Muscle of leg (tissue), 11 donors: ENCODE results near the gene STIL. TPM values are rescaled to one million over a fixed set of nuclear protein-coding genes. Genes with fewer than 3 reads are reported as not detected.

ENCODE experiments used
- DNase-seq: peaks from one replicate; pipeline ENCODE4 v3.0.0; 2013
- H3K27ac ChIP-seq: one replicate; pipeline ENCODE4 v1.5.1; 2013; ENCODE audit warnings: mild to moderate bottlenecking, low read length, control low read depth
- H3K27me3 ChIP-seq: one replicate; pipeline ENCODE4 v1.6.1; 2013; ENCODE audit warnings: low read length; ENCODE audit not compliant: control insufficient read depth, insufficient read depth
- H3K36me3 ChIP-seq: one replicate; pipeline ENCODE4 v1.6.1; 2013; ENCODE audit warnings: low read length; ENCODE audit not compliant: control insufficient read depth, insufficient read depth
- H3K4me1 ChIP-seq: one replicate; pipeline ENCODE4 v1.6.1; 2013; ENCODE audit warnings: low read length; ENCODE audit not compliant: control insufficient read depth, insufficient read depth
- H3K4me3 ChIP-seq: one replicate; pipeline ENCODE4 v1.5.1; 2013; ENCODE audit warnings: low read length, control low read depth
- H3K9me3 ChIP-seq: replicated peaks from 2 replicates; pipeline ENCODE4 v1.6.1; 2013; ENCODE audit warnings: low read depth, low read length; ENCODE audit not compliant: control insufficient read depth
- WGBS: methylation state at CpG from one replicate; pipeline ENCODE4 v1.1.5; 2013; ENCODE audit warnings: missing lambda C conversion rate; ENCODE audit not compliant: insufficient coverage; 5-methylcytosine and 5-hydroxymethylcytosine counted together
- polyA plus RNA-seq, 8 donors: library from polyadenylated mRNA; unstranded; fragments of 120-200 nt; gene quantifications; one replicate each; pipeline versions ENCODE4 v1.2.1 to v1.2.3, GENCODE V29; 2013; ENCODE audit warnings: inconsistent platforms in 1 of 8, low replicate concordance in 1 of 8; ENCODE audit not compliant: insufficient read length in 8 of 8, insufficient read depth in 1 of 8
- total RNA-seq: library from RNA; stranded (reverse); fragments of 120-200 nt; gene quantifications from one replicate; pipeline ENCODE4 v1.2.4, GENCODE V29; 2013

Gene STIL
- total and polyA plus RNA-seq, 9 donors, result 3.6 to 6.0 (median 4.8) TPM

- no peaks in the 10 kb centered on the region for H3K36me3 ChIP-seq
- no peak overlapping the region for H3K27ac ChIP-seq
- H3K4me1 ChIP-seq, result peaks cover 8% of the 10 kb centered on the region
- WGBS, result 55% methylated on average over 2 of the region's 5 CpGs
- DNase-seq, result no peak
- no peaks in the 10 kb centered on the region for H3K9me3 ChIP-seq
- no peak overlapping the region for H3K4me3 ChIP-seq
- H3K27me3 ChIP-seq, result peaks cover 52% of the 10 kb centered on the region
These were observed 74.9 kb downstream of the STIL start for GRCh38 chr1:47238935-47239592.

GRCh38 chr1:47235806-47236205 is 78.1 kb downstream of the STIL start:
- peaks cover 68% of the 10 kb centered on the region for H3K27me3 ChIP-seq
- DNase-seq, result no peak
- no peaks in the 10 kb centered on the region for H3K9me3 ChIP-seq
- no peaks in the 10 kb centered on the region for H3K36me3 ChIP-seq
- H3K4me1 ChIP-seq, result peaks cover 23% of the 10 kb centered on the region
- H3K27ac ChIP-seq, result peak overlapping the region; percentile 45
- WGBS, result 59% methylated on average over 2 of the region's 4 CpGs
- H3K4me3 ChIP-seq, result no peak overlapping the region

- DNase-seq, result peak; percentile 27
- H3K36me3 ChIP-seq, result no peaks in the 10 kb centered on the region
- no peak overlapping the region for H3K4me3 ChIP-seq
- WGBS, result 4% methylated on average over 7 of the region's 21 CpGs
- peak overlapping the region; percentile 45 for H3K27ac ChIP-seq
- peaks cover 72% of the 10 kb centered on the region for H3K27me3 ChIP-seq
- H3K9me3 ChIP-seq, result no peaks in the 10 kb centered on the region
- peaks cover 26% of the 10 kb centered on the region for H3K4me1 ChIP-seq
These were observed 78.7 kb downstream of the STIL start for GRCh38 chr1:47235241-47235681.

- no peak for DNase-seq
- Histone ChIP-seq H3K27ac (no peak overlapping the region), H3K9me3 (no peaks in the 10 kb centered on the region), H3K27me3 (peaks cover 83% of the 10 kb centered on the region), H3K4me1 (peaks cover 26% of the 10 kb centered on the region), H3K36me3 (no peaks in the 10 kb centered on the region), H3K4me3 (no peak overlapping the region)
- WGBS, result no CpG with 5 or more reads among the region's 6 CpGs
These were observed 80.8 kb downstream of the STIL start for GRCh38 chr1:47233186-47233585.

- peak; percentile 33 for DNase-seq
- Histone ChIP-seq H3K4me3 (peak within 1 kb of the TSS; percentile 37), H3K4me1 (peaks cover 26% of the 10 kb centered on the region), H3K9me3 (no peaks in the 10 kb centered on the region), H3K36me3 (no peaks in the 10 kb centered on the region), H3K27me3 (peaks cover 88% of the 10 kb centered on the region), H3K27ac (peak within 1 kb of the TSS; percentile 86)
- under 1% methylated on average over 32 of the region's 51 CpGs for WGBS
These were observed 81.6 kb downstream of the STIL start, which contains the start of gene TAL1 for GRCh38 chr1:47232187-47232874. Gene TAL1, minus strand, starts transcription at chr1:47232225. Its CDS starts 6,337 bp downstream, at chr1:47225888.

GRCh38 chr1:47231301-47232186 is 82.4 kb downstream of the STIL start:
- peaks cover 26% of the 10 kb centered on the region for H3K4me1 ChIP-seq

GRCh38 chr1:47230692-47231300 is 83.2 kb downstream of the STIL start:
- WGBS, result 2% methylated on average over 38 of the region's 44 CpGs
- Histone ChIP-seq H3K4me3 (peak overlapping the region; percentile 33), H3K27ac (peak overlapping the region; percentile 86), H3K4me1 (peaks cover 30% of the 10 kb centered on the region), H3K9me3 (no peaks in the 10 kb centered on the region), H3K36me3 (no peaks in the 10 kb centered on the region), H3K27me3 (peaks cover 99% of the 10 kb centered on the region)
- DNase-seq, result peak; percentile 19

More at GRCh38 chr1:47231301-47232186, 82.4 kb downstream of the STIL start:
- peak overlapping the region; percentile 37 for H3K4me3 ChIP-seq
- peak; percentile 74 for DNase-seq
- 0% methylated on average over 37 of the region's 62 CpGs for WGBS
- no peaks in the 10 kb centered on the region for H3K9me3 ChIP-seq
- H3K36me3 ChIP-seq, result no peaks in the 10 kb centered on the region
- peak overlapping the region; percentile 86 for H3K27ac ChIP-seq
- peaks cover 94% of the 10 kb centered on the region for H3K27me3 ChIP-seq

- H3K27me3 ChIP-seq, result peaks cover 97% of the 10 kb centered on the region
- no CpG with 5 or more reads among the region's 23 CpGs for WGBS
- peak overlapping the region; percentile 33 for H3K4me3 ChIP-seq
- H3K27ac ChIP-seq, result peak overlapping the region; percentile 86
- H3K36me3 ChIP-seq, result no peaks in the 10 kb centered on the region
- no peaks in the 10 kb centered on the region for H3K9me3 ChIP-seq
- H3K4me1 ChIP-seq, result peaks cover 27% of the 10 kb centered on the region
- DNase-seq, result no peak
These were observed 83.9 kb downstream of the STIL start for GRCh38 chr1:47229886-47230691.
